Stimulated activated CD4-positive, alpha-beta T cell treated with anti-CD3 and anti-CD28 coated beads, Interleukin-15, amount 100 ng/mL, for 48 hours (primary cell): ENCODE results near the gene ATAD3A.
"Not testable (repeated sequence)": the region's sequence is repeated elsewhere in the genome, so short reads cannot be mapped to it uniquely, and the experiment has no call there.

Experiments used
- DNase-seq, 2 donors: peaks; one replicate each; pipeline ENCODE4 v3.0.0-alpha.2; 2020; ENCODE audit warnings: low read depth in 2 of 2

The ATAD3A gene

DNA sequence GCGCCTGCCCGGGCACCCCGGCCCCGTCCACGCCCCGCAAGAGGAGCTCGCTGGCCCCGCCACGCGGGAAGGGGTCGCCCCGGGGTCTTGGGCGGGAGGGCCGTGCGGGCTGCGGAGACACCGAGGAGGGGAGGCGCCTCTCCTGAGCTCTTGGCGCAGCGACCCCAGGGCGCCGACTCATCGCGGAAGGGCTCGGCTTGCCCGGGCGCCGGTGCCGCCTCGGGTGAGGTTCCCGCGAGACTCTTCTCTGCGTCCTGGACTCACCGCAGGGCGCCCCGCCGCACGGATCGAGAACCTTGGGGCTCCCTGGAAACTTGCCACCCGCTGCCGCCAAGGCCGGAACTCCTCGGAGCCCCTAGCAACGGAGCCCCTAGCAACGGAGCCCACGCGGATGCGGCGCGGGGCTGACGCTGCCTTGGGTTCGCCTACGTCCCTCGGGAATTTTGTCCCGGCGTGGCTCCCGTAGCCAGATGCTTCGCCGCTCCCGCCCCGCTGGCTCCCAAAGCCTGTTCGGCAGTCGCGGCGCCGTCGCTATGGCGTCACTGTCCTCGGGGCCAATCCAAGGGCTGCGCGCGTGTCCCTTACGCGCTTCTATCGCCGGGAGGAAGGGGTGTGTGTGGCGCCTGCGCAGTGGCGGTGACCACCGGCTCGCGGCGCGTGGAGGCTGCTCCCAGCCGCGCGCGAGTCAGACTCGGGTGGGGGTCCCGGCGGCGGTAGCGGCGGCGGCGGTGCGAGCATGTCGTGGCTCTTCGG lies at the start of gene ATAD3A:
Gene ATAD3A (plus strand): TSS at position 630 of the 753 bp plus-strand sequence. CDS start 107 bp downstream, at position 737.
- DNase-seq: peak; percentile 94 to 96

DNA sequence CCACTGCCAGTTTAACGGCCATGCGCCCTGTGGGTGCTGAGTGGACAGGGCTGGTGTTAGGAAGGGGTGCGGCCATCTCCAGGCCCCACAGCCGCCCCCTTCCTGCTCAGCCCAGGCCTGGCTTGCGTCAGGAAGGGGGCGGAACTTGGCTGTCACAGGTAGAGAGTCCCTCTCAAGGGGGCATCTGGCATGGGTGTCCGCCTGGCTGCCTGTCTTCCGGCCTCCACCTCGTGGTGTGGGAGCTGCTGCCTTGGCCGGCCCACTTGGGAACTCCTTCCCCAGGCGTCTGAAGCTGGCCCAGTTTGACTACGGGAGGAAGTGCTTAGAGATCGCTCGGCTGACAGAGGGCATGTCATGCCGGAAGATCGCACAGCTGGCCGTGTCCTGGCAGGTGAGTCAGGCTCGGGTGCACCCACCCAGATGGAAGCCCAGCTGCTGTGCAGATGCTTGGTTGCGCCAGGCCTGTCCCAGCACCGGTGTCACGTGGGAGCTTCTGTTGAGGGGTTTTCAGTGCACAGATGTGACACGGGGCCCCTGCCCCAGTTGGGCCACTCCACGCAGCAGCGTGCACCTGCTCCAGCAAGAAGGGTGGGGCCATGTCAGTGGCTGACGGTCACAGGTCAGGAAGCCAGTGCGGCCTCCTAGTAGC lies 49.5 kb upstream of the ATAD3A start:
- no peak for DNase-seq

DNA sequence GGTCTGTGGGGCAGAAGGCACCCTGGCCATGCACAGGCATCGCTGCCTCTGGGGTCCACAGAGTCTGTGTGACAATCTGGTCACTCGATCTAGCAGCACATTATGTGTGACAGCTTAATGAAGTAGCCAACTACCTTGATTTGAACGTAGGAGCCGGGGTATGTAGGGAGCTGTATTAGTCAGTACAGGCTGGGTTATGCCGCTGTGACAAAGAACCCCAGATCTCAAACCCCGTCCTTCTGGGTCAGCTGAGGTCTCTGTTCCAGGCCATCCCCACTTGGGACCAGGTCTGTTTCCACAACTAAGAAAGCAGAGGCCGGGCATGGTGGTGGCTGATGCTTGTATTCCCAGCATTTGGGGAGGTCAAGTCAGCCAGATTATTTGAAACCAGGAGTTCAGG lies 48.6 kb upstream of the ATAD3A start:
- no peak for DNase-seq

DNA sequence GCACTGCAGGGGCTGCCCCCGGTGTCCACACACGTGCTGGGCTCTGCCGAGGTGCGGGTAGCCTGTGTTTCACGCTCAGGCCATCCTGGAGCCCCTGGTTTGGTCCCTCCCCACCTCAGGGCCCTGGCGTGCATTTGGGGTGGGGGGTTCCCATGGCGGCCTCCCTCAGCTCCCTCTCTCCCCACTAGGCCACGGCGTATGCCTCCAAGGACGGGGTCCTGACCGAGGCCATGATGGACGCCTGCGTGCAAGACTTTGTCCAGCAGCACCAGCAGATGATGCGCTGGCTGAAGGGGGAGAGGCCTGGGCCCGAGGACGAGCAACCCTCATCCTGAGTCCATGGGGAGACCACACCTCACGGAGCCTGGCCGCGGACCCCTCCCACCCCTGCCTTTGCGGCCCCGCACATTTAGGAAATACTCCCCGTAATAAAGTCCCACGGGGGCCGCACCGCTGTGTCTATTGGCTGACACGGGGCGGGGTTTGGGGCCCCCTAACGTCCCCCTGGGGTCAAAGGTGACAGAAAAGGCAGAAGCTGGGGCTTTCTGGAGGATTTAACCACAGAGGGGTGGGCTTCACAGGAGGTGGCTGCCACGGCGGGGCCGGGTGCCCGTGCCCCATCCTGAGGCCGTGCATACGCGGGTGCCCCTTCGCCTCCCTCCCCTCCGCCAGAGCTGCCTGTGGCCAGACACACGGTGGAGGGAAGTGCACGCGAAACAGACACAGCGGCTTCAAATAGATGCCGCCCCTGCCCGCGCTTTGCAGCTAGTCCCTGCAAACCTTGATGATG lies 43.6 kb upstream of the ATAD3A start:
- not testable (repeated sequence) for DNase-seq

DNA sequence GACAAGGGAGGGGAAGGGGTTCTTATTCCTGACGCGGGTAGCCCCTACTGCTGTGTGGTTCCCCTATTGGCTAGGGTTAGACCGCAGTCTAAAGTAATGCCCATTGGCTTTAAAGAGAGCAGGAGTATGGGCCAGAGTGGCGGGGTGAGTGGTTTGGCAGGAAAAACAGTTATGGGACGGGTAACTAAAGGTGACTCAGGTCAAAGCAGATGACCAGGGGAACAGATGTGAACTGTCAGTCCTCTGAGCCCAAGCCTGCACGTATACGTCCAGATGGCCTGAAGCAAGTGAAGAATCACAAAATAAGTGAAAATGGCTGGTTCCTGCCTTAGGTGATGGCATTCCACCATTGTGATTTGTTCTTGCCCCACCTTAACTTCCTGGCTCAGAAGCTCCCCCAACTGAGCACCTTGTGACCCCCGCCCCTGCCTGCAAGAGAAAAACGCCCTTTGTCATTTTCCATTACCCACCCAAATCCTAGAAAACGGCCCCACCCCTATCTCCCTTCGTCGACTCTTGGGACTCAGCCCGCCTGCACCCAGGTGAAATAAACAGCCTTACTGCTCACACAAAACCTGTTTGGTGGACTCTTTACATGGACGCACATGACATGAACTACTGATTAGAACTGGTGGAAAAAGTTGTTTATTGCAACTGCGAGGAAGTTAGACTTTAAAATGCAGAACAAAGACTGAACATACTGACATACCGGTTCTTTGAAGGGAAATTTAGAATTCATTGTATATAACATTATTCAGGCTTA lies 41.2 kb upstream of the ATAD3A start:
- DNase-seq: no peak

DNA sequence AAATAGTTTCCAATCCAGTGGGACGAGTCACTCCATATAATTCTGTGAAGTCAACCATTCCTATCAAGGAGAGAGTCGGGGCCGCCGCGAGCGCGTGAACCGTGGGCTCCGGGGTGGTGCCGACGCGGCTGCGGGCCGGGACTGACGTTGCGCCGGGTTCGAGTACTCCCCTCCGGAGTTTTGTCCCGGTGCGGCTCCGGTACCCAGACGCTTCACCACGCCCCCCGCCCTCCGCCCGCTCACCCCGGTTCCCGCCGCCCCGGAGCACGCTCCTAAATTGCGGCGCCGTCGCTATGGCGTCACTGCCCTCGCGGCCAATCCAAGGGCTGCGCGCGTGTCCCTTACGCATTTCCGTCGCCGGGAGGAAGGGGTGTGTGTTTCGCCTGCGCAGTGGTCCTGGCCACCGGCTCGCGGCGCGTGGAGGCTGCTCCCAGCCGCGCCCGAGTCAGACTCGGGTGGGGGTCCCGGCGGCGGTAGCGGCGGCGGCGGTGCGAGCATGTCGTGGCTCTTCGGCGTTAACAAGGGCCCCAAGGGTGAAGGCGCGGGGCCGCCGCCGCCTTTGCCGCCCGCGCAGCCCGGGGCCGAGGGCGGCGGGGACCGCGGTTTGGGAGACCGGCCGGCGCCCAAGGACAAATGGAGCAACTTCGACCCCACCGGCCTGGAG lies 40.4 kb upstream of the ATAD3A start, which contains the start of gene ATAD3B:
Gene ATAD3B (plus strand): TSS at position 377 of the 664 bp plus-strand sequence. CDS start 120 bp downstream, at position 497.
- peak; percentile 91 to 95 for DNase-seq

DNA sequence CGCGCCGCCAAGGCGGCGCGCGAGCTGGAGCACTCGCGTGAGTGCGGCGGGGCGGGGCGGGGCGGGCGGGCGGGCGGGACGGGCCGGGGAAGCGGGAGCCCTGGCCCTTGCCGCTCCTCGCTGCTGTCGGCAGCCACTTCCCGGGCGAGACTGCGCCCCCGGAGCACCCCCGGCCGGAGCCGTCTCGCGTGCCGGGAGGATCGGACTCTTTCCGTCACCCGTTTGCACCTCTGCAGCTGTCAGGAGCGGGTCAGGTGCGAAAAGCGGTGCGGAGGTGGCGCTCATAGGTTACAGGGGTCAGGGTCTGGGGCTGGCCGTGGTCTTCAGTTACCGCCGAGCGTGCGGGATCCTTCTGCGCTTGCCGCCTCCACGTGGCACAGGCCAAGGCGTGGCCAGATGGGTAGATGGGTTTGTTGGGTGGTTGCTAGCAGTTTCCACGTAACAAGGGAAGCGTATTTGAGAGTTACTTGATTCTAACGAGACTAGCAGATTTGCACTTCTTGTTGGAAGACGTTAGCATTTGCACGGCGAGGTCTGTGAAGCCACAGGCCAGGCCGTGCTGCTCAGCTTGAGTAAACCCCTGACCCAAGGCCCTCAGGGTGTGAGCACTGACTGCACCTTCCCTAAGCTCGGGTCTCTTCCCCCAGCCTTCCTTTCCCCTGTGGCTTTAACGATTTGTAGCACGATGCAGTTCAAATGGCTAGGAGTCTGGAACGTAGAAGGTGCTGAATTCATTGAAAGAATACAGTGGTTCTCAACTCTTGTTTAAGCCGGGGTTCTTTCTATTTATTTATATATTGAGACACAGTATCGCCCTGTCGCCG lies 39.7 kb upstream of the ATAD3A start:
- DNase-seq: not testable (repeated sequence)

DNA sequence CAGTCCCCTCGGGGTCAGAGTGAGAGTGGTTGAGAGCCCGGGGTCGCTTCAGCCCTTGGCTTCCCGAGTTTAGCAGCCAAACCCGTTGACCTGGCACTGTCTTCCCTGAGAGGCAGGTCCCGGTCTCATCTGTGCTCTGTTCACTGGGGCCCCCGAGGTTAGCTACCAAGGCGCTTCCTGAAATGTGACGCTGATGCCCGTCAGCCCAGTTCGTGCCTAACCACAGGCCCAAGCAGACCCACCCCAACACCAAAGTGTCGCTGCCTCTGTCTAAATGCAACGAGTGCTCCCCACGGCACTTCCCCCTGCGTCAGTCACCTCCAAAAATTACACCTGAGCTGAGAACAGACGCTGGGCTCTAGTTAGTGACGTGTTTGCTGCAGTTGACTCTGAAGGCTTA lies 36.0 kb upstream of the ATAD3A start:
- DNase-seq: not testable (repeated sequence)

DNA sequence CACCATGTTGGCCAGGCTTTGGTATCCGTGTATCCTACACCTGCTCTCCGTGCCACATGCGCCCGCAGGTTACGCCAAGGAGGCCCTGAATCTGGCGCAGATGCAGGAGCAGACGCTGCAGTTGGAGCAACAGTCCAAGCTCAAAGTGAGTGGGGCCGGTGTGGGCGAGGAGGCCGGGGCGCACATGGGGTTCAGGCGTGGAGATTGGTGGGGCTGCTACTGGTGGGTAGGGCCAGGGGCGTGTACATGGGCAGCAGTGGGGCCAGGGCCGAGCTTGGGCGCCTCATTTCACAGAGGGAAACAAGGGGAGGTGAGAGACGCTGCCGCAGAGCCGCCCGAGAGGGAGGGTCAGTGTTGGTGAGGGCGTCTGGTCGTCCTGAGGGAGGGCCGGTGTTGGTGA lies 34.8 kb upstream of the ATAD3A start:
- DNase-seq: no peak

DNA sequence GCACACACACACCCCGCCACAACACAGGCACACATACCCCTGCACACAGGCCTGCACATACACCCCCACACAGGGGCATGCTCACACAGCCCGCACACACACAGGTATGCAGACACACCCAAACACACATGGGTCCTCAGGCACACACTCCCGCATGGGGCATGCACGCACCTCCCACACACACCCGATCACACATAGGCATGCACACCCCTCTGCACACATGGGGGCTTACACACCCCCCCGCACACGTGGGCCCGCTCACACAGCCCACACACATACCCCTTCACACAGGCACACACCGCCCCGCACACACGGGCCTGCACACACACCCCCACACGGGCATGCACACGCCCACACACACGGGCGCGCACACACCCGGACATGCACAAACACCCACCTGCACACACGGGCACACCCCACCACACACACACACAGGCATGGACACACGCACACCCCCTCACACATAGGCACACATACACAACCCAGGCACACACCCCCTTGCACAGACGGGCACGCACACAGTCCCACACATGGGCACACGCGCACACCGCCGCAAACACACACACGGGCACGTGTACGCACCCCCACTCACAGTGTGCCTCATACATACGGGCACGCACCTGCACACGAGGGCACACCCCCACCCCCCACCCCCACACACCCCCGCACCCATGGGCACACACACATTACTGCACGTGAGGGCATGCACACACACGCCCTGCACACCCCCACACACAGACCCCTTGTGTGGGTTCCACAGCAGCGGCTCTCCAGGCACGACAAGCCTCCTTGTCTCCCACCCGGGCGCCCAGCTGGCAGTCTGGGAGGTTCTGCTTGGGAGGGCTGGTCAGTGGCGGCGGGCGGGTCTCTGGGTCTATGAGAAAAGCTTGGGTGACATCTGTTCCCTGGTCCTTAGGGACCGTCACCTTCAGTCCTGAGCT lies 32.1 kb upstream of the ATAD3A start:
- no peak for DNase-seq

DNA sequence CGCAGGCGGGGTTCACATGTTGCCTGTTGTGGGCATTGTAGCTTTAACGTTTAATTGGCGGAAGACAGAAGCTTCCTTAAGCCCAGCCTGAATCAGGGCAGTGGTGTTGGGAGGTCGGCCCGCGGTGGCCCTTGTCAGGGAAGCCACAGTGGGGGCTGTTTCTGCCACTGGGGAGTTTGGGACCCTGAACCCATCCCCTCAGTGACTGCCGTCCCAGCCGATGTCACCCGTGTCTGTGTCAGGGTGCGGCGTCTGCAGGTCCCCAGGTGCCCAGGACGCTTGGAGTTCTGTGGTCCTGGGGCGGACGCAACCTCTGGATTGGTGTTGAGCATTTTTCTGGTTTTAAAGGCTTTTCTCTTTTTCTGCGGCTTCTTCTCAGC lies 31.5 kb upstream of the ATAD3A start:
- not testable (repeated sequence) for DNase-seq

DNA sequence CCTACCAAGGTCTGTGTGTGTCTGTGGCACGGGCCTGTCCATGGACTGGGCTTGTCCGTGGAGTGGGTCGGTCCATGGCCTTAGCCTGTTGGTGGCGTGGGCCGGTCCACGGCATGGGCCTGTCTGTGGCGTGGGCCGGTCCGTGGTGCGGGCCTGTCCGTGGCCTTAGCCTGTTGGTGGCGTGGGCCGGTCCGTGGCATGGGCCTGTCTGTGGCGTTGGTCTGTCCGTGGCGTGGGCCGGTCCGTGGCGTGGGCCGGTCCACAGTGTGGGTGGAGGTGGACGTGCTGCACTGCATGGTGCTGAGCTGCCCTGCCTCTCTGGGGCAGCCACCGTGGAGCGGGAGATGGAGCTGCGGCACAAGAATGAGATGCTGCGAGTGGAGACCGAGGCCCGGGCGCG lies 30.2 kb upstream of the ATAD3A start:
- not testable (repeated sequence) for DNase-seq

DNA sequence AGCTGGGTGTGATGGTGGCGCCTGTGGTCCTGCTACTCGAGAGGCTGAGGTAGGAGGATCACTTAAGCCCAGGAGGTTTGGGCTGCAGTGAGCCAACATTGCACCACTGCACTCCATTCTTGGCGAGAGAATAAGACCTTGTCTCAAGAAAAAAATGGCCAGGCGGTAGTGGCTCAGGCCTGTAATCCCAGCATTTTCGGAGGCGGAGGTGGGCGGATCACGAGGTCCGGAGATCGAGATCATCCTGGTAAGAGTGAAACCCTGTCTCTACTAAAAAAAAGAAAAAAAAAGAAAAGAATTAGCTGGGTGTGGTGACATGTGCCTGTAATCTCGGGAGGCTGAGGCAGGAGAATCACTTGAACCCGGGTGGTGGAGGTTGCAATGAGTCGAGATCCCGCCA lies 29.1 kb upstream of the ATAD3A start:
- no peak for DNase-seq

DNA sequence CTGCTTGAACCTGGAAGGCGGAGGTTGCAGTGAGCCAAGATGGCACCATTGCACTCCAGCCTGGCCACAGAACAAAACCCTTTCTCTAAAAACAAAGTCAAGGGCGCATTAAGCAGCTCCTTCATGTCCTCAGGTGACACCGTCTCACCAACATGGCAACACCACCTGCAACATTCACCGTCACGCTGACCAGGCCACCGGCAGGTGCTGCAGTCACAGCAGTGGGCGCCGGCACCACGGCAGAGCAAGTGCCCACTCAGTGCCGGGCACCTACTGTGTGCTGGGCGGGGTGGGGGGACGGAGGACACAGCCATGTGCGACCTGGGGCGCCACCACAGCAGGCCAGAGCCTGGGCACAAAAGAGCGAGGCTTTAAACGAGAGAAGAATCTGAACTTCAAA lies 28.2 kb upstream of the ATAD3A start:
- no peak for DNase-seq

DNA sequence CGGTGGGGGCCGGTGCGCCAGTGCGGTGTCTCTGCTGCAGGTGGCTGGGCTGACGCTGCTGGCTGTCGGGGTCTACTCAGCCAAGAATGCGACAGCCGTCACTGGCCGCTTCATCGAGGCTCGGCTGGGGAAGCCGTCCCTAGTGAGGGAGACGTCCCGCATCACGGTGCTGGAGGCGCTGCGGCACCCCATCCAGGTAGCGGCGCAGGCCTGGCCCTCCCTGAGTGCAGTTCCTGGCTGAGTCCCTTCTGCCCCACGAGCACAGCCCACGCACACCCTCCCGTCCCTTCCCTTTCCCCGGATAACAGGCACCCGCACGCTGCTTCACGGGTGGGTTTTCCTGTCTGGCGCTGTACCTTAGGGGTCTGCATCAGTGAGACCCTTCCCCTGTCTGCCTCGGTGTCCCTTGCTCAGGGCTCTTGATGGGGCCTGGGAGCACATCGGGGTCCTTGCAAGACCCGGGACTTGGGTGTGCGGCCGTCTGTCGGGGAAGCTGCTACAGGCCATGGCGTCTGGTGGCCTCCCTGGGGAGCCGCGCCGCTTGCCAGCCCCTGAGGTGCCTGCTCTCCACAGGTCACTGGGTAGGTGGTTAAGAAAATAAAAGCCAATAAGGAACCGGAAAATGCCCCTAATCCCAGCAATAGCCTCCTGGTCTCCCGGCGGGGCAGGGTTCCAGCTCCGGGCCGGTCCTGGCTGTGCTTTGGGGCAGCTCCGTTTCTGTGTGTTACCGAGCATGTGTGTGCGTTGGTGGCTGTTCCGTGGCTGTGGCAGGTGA lies 26.8 kb upstream of the ATAD3A start:
- not testable (repeated sequence) for DNase-seq

DNA sequence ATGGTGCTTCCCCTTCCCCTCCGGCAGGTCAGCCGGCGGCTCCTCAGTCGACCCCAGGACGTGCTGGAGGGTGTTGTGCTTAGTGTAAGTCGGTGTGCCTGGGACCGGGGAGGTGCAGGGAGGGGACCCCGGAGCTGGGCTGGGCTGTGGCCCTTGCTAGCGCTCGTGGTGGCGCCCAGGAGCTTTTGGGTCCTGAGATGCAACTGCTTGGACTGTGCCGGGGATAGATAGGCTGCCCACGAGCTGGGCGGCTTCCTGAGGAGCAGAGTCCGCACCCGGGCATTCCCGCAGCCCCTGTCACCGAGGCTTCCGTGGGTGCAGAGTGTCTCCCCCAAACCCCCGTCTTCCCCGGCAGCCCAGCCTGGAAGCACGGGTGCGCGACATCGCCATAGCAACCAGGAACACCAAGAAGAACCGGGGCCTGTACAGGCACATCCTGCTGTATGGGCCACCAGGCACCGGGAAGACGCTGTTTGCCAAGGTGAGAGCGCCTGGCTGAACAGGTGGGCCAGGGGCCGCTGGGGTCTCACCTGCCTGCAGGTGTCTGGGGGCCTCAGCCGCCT lies 26.1 kb upstream of the ATAD3A start:
- not testable (repeated sequence) for DNase-seq

DNA sequence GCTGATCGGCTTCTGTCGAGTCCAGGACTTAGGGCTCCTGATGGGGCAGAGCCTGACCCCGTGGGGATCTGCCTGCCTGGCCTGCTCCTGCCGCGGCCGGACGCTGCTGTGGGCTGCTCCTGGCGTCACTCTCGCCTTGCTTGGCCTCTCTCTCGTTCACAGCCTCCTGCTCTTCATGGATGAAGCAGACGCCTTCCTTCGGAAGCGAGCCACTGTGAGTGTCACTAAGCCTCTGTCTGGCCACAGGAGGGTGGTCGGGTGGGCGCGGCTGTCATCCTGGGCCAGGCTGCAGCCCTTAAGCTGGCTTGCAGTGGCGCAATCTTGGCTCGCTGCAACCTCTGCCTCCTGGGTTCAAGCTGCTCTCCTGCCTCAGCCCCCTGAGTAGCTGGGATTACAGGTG lies 24.3 kb upstream of the ATAD3A start:
- no peak for DNase-seq

DNA sequence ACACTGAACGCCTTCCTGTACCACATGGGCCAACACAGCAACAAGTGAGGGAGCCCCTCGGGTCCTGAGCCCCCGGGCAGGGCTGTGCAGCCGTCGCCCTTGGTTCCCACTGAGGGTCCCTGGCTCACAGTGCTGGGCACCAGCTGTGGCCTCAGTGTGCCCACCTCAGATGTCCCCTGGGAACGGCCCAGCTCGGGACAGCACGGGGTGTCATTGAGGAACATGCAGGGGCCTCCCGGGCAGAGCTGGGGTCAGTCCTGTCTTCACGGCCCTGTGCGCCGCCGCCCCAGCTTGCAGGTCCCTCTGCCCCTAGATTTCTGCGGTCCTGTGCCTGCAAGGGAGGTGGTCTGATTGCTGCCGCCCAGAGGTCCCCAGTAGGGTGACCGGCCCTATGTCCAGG lies 22.7 kb upstream of the ATAD3A start:
- DNase-seq: no peak
